Measurements from ENCODE around the gene DTX3L. TPM values are rescaled to one million over a fixed set of nuclear protein-coding genes. Genes with fewer than 3 reads are reported as not detected.

Gene DTX3L
- total RNA-seq = 8.2 and 13.9 TPM in 2 replicates

GRCh38 chr3:122564155-122564912 lies at the start of gene DTX3L, which contains the start of gene PARP9:
TSS of gene DTX3L (plus strand) at chr3:122564338. CDS start at chr3:122564427, 89 bp downstream.
TSS of gene PARP9 (minus strand) at chr3:122564300. CDS start at chr3:122559620, 4,680 bp downstream.

GRCh38 chr3:122577409-122578031 lies 13.4 kb downstream of the DTX3L start, which contains the start of gene PARP15:
TSS of gene PARP15 (plus strand) at chr3:122577650. CDS start at chr3:122577668, 18 bp downstream.

Other genes with a start within 250 kb of the DTX3L start
- gene CSTA, start 239.1 kb upstream of the DTX3L start, total RNA-seq = 0.66 TPM in 1 of 2 replicates, not detected in the other
- 34.1 and 36.2 TPM in 2 replicates for gene MIX23, start 181.1 kb upstream of the DTX3L start, total RNA-seq
- 15.0 and 26.7 TPM in 2 replicates for gene FAM162A, start 180.2 kb upstream of the DTX3L start, total RNA-seq
- gene WDR5B, start 148.3 kb upstream of the DTX3L start, total RNA-seq = 3.2 and 3.9 TPM in 2 replicates
- gene KPNA1, start 49.4 kb upstream of the DTX3L start, total RNA-seq = 30.1 and 39.9 TPM in 2 replicates
- gene PARP9, start within 50 bp of the DTX3L start, total RNA-seq = 9.9 and 17.1 TPM in 2 replicates
- gene PARP15, start 13.3 kb downstream of the DTX3L start, total RNA-seq = 0.18 and 0.19 TPM in 2 replicates
- 49.8 and 82.0 TPM in 2 replicates for gene PARP14, start 116.5 kb downstream of the DTX3L start, total RNA-seq
- gene HSPBAP1, start 229.5 kb downstream of the DTX3L start, total RNA-seq = 5.3 and 6.1 TPM in 2 replicates
- 8.7 and 12.6 TPM in 2 replicates for gene SLC49A4, start 230.7 kb downstream of the DTX3L start, total RNA-seq